Glutamatergic neuron (in vitro differentiated cells): Measurements from ENCODE around the gene ZNRF3. TPM values are rescaled to one million over a fixed set of nuclear protein-coding genes. Genes with fewer than 3 reads are reported as not detected.
A peak's percentile ranks its signal among the peaks of the same experiment; 100 is the strongest.

ENCODE experiments used
- DNase-seq: peaks from one replicate; pipeline ENCODE4 v3.0.0; 2022
- H3K27ac Mint-ChIP-seq: one replicate; pipeline ENCODE4 v1.8.0; 2020; ENCODE audit warnings: mild to moderate bottlenecking, mixed read lengths, inconsistent platforms; ENCODE audit not compliant: unreplicated experiment
- H3K27me3 Mint-ChIP-seq: one replicate; pipeline ENCODE4 v1.8.0; 2020; ENCODE audit warnings: mild to moderate bottlenecking, moderate library complexity, mixed read lengths, inconsistent platforms; ENCODE audit not compliant: unreplicated experiment
- H3K36me3 Mint-ChIP-seq: one replicate; pipeline ENCODE4 v1.8.0; 2020; ENCODE audit warnings: mild to moderate bottlenecking, mixed read lengths, inconsistent platforms; ENCODE audit not compliant: unreplicated experiment
- H3K4me1 Mint-ChIP-seq: one replicate; pipeline ENCODE4 v1.8.0; 2020; ENCODE audit warnings: mild to moderate bottlenecking, low read depth, mixed read lengths, inconsistent platforms; ENCODE audit not compliant: unreplicated experiment
- H3K4me3 Mint-ChIP-seq: one replicate; pipeline ENCODE4 v1.8.0; 2020; ENCODE audit warnings: mild to moderate bottlenecking, mixed read lengths, inconsistent platforms; ENCODE audit not compliant: unreplicated experiment
- H3K9me3 Mint-ChIP-seq: one replicate; pipeline ENCODE4 v1.8.0; 2020; ENCODE audit warnings: mild to moderate bottlenecking, moderate library complexity, mixed read lengths, inconsistent platforms; ENCODE audit not compliant: unreplicated experiment
- CTCF ChIP-seq: fragments of 200-600 bp; sonication (generic); IDR thresholded peaks from one replicate; pipeline ENCODE4 v1.5.0; 2021; ENCODE audit not compliant: partially characterized antibody, unreplicated experiment
- long read RNA-seq: library from polyadenylated mRNA; unstranded; transcript quantifications from one replicate; pipeline ENCODE4 v2.0.0, GENCODE V29; 2020; ENCODE audit not compliant: unreplicated experiment
- total RNA-seq: library from RNA; stranded (reverse); fragmentation: NEBNext Ultra II Directional; extraction: Animal tissue kit (Norgen Biotek cat#: 25700); gene quantifications from one replicate; pipeline ENCODE4 v1.2.1, GENCODE V29; 2021; ENCODE audit not compliant: unreplicated experiment

ZNRF3 gene
- 8.3 TPM for total RNA-seq
- long read RNA-seq, partial matches to known transcripts = 0 of 2 reads
- long read RNA-seq, other reads (novel, unspliced or antisense) = 2 of 2 reads

- peak within 1 kb of the TSS; percentile 64 for H3K27ac Mint-ChIP-seq
- peaks cover 2% of the 10 kb centered on the region for H3K27me3 Mint-ChIP-seq
- TF ChIP-seq CTCF = no peak
- DNase-seq = peak; percentile 94
- H3K36me3 Mint-ChIP-seq = no peaks in the 10 kb centered on the region
- peaks cover 17% of the 10 kb centered on the region for H3K4me1 Mint-ChIP-seq
- H3K4me3 Mint-ChIP-seq = peak within 1 kb of the TSS; percentile 88
- peaks cover 2% of the 10 kb centered on the region for H3K9me3 Mint-ChIP-seq
Measured at GRCh38 chr22:28882878-28883656, at the start of gene ZNRF3. Gene ZNRF3 (plus strand): TSS chr22:28883572. CDS start chr22:28883767, 195 bp downstream.

GRCh38 chr22:28835630-28836189 lies 47.7 kb upstream of the ZNRF3 start:
- H3K27ac Mint-ChIP-seq = no peak overlapping the region
- H3K9me3 Mint-ChIP-seq = peaks cover 3% of the 10 kb centered on the region
- TF ChIP-seq CTCF = no peak
- H3K27me3 Mint-ChIP-seq = peaks cover 4% of the 10 kb centered on the region
- H3K36me3 Mint-ChIP-seq = no peaks in the 10 kb centered on the region
- no peak for DNase-seq
- H3K4me1 Mint-ChIP-seq = no peaks in the 10 kb centered on the region
- no peak overlapping the region for H3K4me3 Mint-ChIP-seq

GRCh38 chr22:28837640-28838039 lies 45.7 kb upstream of the ZNRF3 start:
- H3K27me3 Mint-ChIP-seq = peaks cover 2% of the 10 kb centered on the region
- H3K4me1 Mint-ChIP-seq = no peaks in the 10 kb centered on the region
- no peak for TF ChIP-seq CTCF
- no peaks in the 10 kb centered on the region for H3K36me3 Mint-ChIP-seq
- DNase-seq = no peak
- H3K27ac Mint-ChIP-seq = no peak overlapping the region
- H3K4me3 Mint-ChIP-seq = no peak overlapping the region
- peaks cover 1% of the 10 kb centered on the region for H3K9me3 Mint-ChIP-seq

GRCh38 chr22:28838971-28839370 lies 44.4 kb upstream of the ZNRF3 start:
- Mint-ChIP-seq H3K27ac (no peak overlapping the region), H3K9me3 (no peaks in the 10 kb centered on the region), H3K36me3 (no peaks in the 10 kb centered on the region), H3K27me3 (peaks cover 2% of the 10 kb centered on the region), H3K4me3 (no peak overlapping the region), H3K4me1 (no peaks in the 10 kb centered on the region)
- TF ChIP-seq CTCF = no peak
- DNase-seq = no peak

GRCh38 chr22:28841111-28841510 lies 42.3 kb upstream of the ZNRF3 start:
- no peak for TF ChIP-seq CTCF
- no peak for DNase-seq
- H3K4me3 Mint-ChIP-seq = no peak overlapping the region
- H3K4me1 Mint-ChIP-seq = no peaks in the 10 kb centered on the region
- no peaks in the 10 kb centered on the region for H3K9me3 Mint-ChIP-seq
- peaks cover 7% of the 10 kb centered on the region for H3K27me3 Mint-ChIP-seq
- no peaks in the 10 kb centered on the region for H3K36me3 Mint-ChIP-seq
- peak overlapping the region; percentile 25 for H3K27ac Mint-ChIP-seq
